ENCODE measurements around the gene LENG9.

LENG9 gene

DNA sequence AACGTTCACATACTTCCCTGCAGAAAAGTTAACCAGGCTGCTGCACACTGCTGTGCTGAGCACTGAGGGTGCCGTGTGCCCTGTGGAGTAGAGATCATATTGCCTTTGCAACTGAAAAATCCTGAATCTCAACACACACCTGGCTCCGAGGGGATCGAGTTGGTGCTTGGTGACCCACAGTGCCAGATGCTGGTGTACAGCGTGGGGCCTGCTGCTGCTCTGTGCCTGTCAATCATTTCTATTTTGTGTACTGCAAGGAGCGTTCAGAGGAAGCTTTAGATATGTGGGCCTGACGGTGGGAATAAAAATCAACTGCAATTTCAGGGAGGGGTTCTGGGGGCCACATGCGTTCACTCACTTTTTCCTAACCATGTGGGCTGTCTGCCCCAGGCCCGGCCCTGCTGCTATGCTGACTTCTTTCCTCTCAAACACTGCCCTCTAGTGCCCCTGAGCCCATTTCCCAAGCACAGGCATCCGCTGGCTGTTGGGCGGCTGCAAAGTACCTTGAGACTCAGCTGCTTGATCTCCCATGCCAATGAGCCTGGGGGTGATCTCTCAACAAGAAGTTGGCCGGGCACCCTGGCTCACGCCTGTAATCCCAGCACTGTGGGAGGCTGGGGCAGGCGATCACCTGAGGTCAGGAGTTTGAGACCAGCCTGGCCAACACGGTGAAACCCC is 24.3 kb downstream of the LENG9 start:
- no peak for DNase-seq (ENCODE audit: low read depth in 2 of 2)

DNA sequence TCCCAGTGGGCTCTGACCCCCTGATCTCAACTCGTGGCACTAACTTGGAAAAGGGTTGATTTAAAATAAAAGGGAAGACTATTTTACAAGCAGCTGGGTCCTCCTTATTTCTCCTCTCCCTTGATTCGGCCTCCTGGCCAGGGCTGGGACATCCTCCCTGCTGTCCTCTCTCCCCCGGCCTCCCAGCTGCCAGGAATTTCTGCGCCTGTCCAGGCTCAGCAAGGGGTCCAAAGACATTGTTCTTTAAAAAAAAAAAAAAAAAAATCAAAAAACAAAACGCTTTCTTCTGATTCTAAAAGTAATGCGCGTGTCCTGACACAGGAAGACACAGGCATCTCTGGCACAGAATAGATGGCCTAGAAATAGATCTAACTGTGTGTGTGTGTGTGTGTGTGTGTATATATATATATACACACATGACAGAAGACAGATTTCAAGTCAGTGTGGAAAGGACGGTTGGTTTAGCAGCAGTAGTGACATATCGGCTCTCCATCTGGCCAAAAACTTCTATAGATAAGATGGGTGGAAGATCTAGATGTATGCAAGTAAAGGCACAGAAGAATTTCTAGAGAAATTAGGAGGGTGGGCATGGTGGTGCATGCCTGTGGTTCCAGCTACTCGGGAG is 26.8 kb downstream of the LENG9 start:
- no peak for DNase-seq (ENCODE audit: low read depth in 2 of 2)

DNA sequence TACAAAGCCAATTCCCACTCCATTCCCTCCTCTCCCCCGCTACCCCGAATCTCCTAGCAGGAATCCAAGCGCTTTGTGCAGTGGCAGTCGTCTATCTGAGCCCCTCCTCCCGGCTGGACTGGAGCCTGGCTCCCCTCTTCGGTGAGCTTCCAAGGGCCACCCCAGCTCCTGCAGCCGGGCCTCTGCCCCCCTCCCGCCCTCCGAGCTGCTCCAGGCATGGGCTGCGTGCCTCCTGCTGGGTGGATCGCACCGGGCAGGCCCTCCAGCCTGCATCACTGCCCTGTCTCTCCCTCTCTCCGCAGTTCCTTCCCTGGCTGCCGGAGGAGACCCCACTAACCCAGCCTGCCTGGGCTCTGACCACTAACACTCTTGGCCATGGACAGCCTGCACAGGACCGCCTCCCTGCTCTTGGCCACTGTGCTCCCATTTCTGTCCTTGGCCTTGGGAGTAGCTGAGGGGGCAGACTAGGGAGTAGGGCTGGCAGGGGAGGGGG is 27.5 kb downstream of the LENG9 start:
- DNase-seq (ENCODE audit: low read depth in 2 of 2): no peak

DNA sequence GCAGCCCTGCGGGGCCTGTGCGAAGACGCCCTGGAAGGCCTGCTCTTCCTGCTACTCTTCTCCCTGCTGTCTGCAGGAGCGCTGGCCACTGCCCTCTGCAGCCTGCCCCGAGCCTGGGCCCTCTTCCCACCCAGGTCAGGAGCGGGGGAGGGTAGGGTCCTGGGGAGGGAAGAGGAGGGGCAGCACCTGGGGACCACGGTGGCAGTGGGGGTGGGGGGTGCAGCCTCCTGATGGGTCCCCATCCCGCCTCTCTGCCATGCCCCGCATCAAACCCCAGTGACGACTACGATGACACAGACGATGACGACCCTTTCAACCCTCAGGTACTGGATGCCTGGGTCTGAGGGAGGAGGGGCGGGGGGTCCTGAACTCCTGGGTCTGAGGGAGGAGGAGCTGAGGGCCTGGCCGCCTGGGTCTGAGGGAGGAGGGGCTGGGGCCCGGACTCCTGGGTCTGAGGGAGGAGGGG is 28.0 kb downstream of the LENG9 start:
- DNase-seq (ENCODE audit: low read depth in 2 of 2): no peak

DNA sequence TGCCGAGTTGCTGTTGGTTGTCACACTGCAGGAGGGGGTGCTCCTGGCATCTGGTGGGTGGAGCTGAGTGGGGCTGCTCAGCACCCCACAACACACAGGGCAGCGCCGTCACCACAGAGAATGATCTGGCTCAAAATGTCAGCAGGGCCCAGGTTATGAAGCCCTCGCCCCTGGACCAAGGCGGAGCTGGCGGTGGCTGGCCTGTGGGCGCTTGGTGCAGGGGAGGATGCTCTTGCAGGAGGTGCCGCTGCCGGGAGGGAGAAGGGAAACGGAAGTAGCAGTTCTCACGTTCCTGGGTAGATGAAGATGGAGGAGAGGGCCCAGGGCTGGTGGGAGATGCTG is 28.7 kb downstream of the LENG9 start:
- no peak for DNase-seq (ENCODE audit: low read depth in 2 of 2)

DNA sequence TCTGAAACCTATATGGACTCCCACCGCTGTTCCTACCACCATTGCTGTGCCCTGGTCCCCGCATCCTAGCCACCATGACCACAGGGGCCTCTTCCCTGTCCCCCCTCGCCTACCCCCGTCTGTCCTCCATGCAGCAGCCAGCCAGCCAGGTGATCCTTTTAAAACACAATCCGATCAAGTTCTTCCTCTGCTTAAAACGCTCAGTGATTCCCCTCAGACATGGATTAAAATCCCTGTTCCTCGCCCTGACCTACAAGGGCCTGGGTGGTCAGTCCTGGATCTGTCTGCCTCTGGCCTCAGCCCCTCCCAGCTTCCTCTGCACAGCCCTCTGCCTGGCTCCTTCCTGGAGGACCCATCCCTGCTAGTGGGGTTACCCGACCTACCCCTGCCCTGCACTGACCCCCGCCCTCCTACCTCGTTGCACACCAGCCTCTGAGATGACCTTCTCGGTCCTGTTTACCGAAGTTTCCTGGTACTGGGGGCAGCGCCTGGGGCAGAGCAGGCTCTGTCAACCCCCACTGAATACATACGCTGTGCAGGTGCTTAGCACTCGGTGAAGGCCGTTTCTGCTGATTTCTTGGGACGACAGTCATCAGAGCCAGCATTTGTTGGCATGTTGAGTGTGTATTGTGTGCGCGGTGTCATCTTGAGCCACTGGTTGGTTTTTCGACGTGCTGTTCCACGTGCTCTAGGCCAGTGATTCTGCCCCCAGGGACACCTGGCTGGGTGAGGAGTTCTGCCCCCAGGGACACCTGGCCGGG is 29.3 kb downstream of the LENG9 start:
- DNase-seq (ENCODE audit: low read depth in 2 of 2): no peak

DNA sequence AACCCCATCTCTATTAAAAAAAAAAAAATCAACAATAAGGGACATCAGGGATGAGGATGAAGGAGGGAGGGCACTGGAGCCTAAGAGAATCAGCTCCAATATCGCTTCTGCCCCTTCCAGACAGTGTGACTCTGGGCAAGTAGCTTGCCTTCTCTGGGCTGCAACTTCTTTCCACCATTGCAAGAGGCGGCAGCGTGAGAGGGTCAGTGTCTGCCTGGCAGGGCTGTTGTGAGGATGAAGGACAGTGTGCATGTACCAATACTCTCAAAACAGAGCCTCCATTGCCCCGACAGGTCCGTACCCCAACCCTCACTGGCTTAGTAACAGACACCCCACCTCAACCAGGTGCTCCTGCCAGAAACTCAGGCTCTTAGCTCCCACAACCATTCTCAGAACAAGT is 29.9 kb downstream of the LENG9 start:
- DNase-seq (ENCODE audit: low read depth in 2 of 2): no peak

DNA sequence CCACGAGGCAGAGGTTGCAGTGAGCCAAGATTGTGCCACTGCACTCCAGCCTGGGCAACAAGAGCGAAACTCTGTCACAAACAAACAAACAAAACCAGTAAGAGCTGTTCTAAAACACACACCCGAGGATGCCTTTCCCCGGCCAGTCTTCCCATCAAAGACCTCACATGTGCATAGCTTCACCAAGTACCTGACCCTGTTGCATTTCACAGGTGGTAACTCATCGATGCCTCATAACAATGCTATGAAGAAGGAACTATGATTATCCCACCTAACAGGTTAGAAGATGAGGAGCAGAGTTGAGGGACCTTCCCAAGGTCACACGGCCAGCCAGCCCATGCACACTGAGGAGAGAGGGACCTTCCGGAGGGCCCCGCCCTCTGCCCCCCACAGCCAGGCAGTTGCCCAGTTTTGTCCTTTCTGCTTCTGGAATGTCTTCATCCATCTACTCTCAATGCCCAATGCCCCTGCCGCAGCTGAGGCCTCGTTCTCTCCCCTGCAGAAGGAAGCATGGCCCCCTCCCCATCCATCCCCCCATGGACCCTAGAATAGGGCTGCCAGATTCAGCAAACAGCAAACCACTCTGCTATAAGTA is 31.3 kb downstream of the LENG9 start:
- DNase-seq (ENCODE audit: low read depth in 2 of 2): no peak

DNA sequence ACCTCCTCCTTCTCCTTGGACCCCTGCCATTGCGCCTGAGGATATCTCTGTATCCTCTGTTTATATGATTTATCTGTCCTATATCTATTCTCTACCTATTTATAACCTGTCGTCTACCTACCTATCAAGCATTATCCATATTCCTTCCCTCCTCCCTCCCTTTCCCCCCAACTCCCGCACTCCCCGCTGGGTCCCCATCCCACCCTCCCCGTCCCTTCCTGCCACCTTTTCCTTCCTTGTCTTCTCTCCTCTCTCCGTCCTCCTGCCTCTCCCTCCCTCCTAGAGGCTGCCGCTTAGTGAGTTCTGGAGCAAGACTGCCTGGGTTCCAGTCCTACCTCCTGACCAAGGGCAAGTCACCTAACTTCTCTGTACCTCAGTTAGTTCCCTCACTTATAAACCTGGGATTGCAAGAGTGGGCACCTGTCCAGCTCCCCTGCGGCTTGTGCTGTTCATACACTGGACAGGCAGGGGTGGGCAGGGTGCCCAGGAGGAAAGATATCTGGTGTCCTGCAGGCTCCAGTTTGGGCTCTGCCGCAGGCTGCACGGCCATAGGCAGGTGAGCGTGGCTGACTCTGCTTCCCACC is 32.2 kb downstream of the LENG9 start:
- no peak for DNase-seq (ENCODE audit: low read depth in 2 of 2)

DNA sequence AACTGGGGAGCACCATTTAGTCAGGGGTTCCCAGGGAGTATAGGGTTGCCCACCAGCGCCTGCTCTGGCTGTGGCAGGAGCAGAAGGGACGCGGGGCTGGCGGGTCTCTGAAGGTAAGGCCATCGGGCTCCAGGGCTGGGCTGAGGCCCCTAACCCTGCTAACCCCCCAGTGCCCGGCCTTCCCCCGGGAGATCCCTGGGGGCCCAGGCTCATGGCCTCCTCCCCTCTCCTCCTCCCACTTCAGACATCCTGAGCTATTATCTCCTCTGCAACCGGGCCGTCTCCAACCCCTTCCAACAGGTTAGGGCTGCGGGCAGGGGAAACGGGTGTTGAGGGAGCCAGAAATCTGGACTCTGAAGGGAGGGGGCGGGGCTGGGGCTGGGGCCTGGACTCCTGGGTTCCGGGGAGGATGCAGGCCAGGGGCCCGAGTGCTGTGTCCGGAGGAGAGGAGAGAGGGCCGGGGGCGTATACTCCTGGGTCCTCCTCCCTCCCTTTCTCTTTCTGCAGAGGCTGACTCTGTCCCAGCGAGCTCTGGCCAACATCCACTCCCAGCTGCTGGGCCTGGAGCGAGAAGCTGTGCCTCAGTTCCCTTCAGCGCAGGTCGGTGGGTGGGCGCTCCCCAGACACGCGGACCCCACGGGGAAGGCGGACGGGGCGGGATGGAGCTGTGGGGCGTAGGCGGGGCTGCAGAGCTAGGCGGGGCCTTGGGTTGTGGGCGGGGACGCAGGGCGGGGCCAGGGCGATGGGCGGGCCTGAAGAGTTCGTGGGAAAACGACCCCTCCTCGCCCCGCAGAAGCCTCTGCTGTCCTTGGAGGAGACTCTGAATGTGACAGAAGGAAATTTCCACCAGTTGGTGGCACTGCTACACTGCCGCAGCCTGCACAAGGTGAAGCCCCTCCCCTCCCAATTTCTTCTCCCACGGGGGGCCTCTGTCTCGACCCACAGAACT is 33.0 kb downstream of the LENG9 start:
- DNase-seq (ENCODE audit: low read depth in 2 of 2): peak in 1 of 2 donors; percentile 38

DNA sequence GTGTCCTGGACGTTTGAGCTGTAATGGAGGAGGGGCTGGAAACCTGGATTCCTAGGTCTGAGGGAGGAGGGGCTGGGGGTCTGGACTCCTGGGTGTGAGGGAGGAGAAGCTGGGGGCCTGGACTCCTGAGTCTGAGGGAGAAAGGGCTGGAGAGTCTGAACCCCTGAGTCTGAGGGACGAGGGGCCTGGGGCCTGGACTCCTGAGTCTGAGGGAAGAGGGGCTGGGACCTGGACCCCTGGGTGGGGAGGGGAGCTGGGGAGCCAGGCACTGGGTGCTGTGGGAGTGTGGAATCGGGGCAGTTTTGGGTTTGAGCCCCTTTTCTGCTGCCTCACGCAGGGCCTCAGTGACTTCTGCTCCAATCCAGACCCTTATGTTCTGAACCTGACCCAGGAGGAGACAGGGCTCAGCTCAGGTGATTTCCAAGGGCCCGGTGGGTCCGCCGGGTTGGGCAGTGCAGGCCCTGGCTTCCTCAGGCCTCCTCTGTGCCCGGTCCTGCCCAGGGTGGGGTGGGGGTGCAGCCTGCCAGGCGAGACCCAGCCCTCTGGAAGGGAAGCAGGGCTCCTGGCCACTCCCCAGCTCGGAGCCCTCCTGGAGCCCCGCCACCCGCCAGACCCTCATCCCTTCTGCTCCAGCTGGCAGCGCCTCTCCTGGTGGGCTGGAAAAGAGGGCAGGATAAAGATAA is 33.9 kb downstream of the LENG9 start:
- DNase-seq (ENCODE audit: low read depth in 2 of 2): no peak

DNA sequence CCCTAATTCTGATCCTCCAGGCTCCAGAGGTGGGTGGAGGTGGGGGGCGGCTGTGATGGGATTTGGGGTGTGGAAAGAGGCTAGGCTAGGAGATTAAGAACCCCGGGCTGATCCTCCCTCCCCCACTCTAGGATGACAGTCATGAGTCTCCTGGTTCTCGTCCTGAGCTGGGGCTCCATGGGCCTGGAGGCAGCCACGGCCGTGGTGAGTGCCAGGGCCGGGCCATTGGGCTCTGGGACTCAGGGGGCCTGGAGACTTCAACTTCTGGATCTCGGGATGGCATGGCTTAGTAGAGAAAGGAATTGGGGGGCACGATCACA is 34.4 kb downstream of the LENG9 start:
- DNase-seq (ENCODE audit: low read depth in 2 of 2): no peak

DNA sequence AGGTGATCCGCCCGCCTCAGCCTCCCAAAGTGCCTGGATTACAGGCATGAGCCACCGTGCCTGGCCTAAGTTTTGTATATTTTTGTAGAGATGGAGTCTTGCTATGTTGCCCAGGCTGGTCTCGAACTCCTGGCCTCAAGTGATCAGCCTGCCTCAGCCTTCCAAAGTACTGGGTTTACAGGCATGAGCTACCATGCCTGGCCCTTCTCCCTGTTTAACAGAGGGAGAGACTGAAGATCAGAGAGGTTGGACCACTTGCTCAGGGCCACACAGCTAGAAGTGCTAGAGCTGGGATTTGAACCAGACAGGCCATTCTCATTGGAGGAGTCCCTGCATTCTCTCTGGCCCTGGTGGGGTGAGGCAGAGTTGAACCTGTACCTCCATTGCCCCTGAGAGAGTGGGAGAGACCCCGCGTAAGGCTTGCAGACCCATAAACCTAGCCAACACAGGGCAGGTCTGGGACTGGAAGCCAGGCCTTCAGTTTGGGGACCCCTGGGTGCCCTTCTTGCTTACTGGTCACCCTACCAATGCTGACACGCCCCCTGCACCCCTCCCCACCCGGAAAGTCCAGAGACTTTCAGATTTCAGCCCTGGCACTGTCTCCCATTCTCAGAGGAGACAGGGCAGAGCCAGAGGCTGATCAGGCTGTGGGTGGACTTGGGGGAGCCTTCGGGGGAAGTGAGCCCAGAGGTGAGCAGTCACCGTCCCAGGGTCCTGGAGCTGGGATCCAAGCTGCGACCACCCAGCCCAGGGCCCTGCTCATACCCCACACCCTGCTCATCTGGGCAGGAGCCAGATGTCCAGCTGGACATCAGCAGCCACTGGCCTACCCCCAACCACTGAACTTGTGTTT is 35.0 kb downstream of the LENG9 start:
- no peak for DNase-seq (ENCODE audit: low read depth in 2 of 2)

DNA sequence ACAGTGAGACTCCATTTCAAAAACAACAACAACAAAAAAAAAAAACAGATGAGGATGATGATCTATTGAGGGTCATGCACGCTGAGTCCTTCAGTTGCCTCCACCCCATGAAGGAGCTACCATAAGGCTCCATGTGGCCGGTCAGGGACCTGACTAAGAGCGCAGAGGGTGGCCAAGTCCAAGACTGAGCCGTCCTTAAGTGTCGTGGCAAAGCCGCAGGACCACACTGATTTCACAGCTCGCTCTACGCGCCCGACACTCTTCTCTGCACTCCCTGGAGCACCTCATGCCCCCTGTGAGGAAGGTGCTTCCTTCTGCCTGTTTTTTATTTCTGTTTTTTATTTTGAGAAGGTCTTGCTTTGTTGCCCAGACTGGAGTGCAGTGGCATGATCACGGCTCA is 36.0 kb downstream of the LENG9 start:
- no peak for DNase-seq (ENCODE audit: low read depth in 2 of 2)

DNA sequence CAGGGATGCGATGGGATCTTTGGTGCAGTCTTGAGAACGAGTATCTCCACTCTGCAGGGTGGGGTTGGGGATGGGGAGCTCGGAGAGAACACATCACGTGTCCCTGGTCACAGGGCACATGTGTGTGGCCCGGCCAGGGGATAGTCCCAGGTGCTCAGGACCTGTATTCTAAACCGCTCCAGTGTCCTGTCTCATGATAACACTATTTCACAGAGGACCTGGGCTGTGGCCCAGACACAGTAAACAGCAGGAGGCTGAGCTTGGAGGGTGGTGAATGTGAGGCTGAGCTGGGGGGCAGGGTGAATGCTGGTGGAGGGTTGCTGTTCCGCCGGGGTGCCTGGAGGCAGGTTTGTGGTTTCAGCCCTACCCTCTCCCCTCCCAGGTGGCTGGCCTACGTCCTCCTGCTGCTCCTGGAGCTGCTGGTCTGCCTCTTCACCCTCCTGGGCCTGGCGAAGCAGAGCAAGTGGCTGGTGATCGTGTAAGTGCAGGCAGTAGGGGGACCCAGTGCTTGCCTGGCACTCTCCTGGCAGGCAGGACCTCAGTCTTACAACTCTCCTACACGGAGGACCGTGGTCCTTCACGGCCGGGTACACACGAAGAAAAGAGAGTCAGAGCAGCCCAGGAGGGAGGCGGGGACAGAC is 37.2 kb downstream of the LENG9 start:
- DNase-seq (ENCODE audit: low read depth in 2 of 2): no peak

DNA sequence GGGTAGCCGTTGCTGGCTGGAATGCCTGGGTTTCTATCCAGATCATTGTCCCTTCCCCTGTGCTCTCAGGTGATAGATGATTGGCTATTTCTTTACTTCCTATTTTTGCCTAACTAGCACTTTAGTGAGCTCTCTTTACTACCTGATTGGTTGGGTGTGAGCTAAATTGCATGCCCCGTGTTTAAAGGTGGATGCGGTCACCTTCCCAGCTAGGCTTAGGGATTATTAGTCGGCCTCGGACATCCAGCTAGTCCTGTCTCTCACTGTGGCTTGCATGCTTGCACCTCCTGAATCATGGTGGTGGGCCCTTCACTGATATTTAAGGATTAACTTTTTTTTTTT is 38.2 kb downstream of the LENG9 start:
- no peak for DNase-seq (ENCODE audit: low read depth in 2 of 2)

DNA sequence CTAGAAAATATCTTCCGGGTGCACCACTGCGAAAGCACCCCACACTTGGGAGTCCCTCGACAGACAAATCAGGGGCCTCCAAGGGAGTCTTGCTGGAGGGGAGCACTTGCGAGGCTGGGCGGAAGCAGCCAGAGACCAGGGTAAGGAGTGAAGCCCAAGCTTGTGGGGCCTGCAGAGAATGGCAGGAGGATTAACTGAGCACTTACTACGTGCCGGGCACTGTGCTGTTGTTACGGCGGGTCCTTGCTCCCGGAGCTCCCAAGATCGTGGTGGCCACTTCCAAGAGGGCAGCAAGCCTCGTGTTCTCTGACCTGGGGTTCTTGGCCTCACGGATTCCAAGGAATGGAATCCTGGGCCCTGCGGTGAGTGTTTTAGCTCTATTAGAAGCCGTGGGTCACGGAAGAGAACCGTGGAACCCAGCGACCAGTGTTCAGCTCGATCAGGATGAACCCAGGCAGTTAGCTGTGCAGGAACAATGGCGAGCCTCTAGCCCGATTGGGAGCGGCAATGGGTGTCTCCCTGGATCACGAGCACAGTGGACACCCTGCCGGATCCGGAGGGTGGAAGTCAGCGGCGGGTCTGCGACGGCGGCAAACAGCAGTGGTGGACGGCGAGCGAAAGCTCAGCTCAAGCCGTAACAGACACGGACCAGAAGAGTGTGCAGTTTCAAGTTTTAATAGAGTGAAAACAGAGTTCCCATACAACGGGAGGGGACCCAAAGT is 38.8 kb downstream of the LENG9 start:
- DNase-seq (ENCODE audit: low read depth in 2 of 2): no peak

DNA sequence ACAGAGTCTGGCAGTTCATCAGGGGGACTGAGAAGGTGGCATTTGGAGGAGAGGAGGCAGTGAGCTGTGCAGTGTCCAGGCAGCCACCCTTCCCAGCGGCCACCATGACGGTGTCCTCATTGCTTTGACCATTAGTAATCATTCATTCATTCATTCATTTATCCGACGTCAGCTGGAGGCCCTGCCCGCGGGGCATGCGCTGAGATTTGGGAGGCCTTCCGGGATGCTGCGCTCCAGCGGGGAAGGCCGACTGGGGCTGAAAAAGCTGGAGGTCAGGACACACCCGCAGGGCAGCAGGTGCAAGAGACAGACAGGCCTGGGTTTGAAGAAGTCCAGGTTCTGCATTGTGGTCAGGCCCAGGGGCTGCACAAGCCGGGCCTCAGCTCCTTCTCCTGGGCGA is 39.4 kb downstream of the LENG9 start:
- no peak for DNase-seq (ENCODE audit: low read depth in 2 of 2)

DNA sequence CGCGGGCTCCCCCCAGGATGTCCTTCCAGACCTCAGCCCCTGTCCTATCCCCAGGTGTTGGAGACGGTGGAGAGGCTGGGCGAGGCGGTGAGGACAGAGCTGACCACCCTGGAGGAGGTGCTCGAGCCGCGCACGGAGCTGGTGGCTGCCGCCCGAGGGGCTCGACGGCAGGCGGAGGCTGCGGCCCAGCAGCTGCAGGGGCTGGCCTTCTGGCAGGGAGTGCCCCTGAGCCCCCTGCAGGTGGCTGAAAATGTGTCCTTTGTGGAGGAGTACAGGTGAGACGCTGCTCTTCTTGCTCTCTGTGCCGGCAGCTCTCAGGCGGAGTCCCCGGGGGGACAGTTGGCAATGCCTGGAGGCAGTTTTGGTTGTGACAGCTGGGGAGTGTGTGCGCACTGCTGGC is 41.4 kb downstream of the LENG9 start:
- no peak for DNase-seq (ENCODE audit: low read depth in 2 of 2)

Data from stimulated activated CD8-positive, alpha-beta memory T cell treated with anti-CD3 and anti-CD28 coated beads, Interleukin-7, amount 100 ng/mL, for 4 hours (primary cell).